ENCODE data around the gene C21orf91.

DNA sequence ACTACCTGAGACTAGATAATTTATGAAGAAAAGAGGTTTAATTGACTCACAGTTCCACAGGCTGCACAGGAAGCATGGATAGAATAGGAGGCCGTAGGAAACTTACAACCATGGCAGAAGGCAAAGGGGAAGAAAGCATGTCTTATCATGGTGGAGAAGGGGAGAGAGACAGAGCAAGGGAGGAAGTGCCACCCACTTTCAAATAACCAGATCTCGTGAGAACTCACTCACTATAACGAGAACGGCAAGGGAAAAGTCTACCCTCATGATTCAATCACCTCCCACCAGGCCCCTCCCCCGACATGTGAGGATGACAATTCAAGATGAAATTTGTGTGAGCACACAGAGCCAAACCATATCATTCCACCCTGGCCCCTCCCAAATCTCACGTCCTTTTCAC, 4.7 kb upstream of the C21orf91 start:
- TF ChIP-seq CTCF (IDR thresholded peaks at IDR 0.05 in 4 of 5, conservative IDR thresholded peaks at IDR 0.05 in 1 of 5) (no peak), POLR2A (IDR thresholded peaks at IDR 0.05) (no peak)
